Measurements from ENCODE around the gene CPSF7.
"Not testable (repeated sequence)": the region's sequence is repeated elsewhere in the genome, so short reads cannot be mapped to it uniquely, and the experiment has no call there.

CPSF7 gene

DNA sequence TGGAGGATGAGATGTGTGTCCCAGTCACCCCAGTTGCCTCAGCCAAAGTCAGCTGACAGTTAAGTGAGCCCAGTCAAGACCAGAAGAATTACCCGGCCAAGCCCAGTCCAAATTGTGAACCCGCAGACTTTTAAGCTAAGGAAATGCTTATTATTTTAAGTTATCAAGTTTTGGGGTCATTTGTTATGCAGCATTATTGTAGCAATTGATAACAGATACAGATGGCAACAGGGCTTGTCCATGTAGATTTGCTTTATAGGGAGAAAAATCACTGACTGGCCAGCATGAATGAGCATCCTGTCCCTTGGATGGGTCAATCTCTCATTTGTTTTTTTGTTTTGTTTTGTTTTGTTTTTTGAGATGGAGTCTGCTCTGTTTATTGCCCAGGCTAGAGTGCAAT lies 23.1 kb upstream of the CPSF7 start:
- Mint-ChIP-seq H3K9me3 (no peaks in the 10 kb centered on the region), H3K4me1 (ENCODE audit: low read depth) (peaks cover 13% of the 10 kb centered on the region), H3K4me3 (no peak overlapping the region), H3K36me3 (ENCODE audit: low read depth) (peaks cover 34% of the 10 kb centered on the region), H3K27ac (no peak overlapping the region), H3K27me3 (no peaks in the 10 kb centered on the region)

DNA sequence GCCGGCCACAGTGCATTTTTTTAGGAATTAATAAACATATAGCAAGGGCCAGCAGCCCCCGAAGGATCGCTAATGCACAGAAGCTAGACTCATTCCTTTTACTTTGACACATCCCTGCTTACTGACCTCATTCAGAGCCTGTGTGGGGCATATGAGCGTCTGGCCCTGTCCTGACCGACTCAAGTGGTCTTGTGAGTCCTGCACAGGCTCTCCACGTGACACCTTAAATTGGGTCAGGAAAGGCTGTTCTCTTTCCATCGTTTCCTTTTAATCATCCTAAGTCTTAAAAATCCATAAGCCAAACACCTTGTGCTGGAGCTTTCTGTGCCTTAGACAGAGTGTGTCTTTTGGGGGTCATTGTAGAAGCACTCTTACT lies 18.8 kb upstream of the CPSF7 start:
- Mint-ChIP-seq H3K27me3 (no peaks in the 10 kb centered on the region), H3K4me3 (no peak overlapping the region), H3K9me3 (no peaks in the 10 kb centered on the region), H3K27ac (peak overlapping the region; percentile 23), H3K36me3 (ENCODE audit: low read depth) (peaks cover 58% of the 10 kb centered on the region), H3K4me1 (ENCODE audit: low read depth) (peaks cover 42% of the 10 kb centered on the region)

DNA sequence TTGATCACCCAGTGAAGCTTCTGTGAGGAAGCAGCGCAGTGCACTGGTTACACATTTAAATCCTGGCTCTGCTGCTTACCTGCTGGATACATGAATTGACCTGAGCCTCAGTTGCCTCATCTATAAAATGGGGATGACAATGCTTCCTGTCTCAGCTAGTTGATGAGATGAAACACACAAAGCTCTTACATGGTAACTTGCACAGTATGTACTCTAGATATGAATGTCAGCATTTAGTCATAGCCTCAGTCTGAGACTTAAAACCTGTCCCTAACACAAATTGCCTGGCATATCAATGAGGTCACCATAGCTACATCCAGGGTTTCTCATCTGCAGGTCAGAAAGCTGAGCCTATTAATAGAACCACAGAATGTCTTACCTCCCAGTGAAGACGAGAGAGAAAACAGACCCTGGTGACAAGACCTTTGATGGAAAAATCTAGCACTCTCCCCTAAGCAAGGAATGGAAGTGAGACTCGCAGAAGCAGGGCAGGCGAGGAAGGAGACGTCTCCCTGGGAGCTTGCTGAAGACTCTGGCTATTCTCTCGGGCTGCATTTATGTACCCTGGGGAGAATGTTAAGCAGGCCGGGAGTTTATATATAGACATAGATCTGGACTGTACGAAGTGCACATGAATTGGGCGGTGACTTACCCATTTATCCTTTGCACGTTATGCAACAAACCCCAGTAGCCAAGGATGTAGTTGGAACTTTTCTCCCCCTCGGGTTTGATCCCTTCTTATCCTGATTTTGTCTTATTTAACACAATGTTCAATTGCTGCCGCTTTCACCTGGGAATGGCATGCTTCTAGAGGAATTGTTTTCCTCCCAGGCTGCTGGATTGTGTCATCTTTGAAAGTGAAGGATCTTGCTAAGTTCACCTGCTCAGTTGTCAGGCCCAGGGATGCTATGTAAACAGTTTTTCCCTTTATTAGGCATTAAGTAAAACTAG lies 18.1 kb upstream of the CPSF7 start:
- peaks cover 48% of the 10 kb centered on the region for H3K4me1 Mint-ChIP-seq (ENCODE audit: low read depth)
- peak overlapping the region; percentile 89 for H3K27ac Mint-ChIP-seq
- H3K9me3 Mint-ChIP-seq: no peaks in the 10 kb centered on the region
- peaks cover 62% of the 10 kb centered on the region for H3K36me3 Mint-ChIP-seq (ENCODE audit: low read depth)
- H3K4me3 Mint-ChIP-seq: peak overlapping the region; percentile 9
- H3K27me3 Mint-ChIP-seq: no peaks in the 10 kb centered on the region

DNA sequence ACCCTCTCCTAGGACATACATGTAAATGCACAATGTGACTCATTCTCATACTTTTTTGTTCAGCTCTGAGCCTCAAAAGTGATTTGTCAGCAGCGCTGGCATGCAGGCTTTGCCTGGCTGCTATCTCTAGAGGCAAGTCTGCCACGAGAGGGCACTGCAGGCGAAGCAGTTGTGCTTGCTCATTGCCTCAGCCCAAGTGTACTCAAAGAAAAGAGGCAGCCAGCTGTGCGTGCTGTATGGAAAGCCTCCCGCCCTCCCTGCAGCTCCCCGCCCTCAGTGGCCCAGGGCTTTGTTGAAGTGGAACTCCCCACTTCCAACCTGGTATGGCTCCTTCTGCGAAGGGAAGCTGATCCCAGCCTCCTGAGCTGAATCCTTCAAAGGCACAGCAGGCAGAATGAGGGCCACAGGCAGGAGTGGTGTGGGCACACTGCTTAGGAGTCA lies 16.5 kb upstream of the CPSF7 start:
- Mint-ChIP-seq H3K27ac (no peak overlapping the region), H3K36me3 (ENCODE audit: low read depth) (peaks cover 66% of the 10 kb centered on the region)

DNA sequence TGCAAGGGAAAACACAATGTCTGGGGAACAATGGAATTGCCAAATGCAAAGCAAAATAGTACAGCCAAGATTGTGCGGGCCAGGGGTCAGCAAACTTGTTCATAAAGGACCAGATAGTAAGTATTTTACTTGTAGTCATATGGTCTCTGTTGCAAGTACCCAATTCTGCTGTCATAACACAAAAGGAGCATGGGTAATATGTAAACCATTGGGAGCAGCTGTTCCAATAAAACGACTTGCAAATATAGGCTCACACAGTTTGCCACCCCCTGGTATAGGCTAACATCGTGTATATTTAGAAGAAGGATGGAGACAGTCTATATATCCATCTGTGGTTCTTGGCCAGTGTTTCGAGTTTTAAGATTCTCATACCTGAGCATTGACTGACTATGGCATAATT lies 15.7 kb upstream of the CPSF7 start:
- Mint-ChIP-seq H3K9me3 (no peaks in the 10 kb centered on the region), H3K4me1 (ENCODE audit: low read depth) (peaks cover 55% of the 10 kb centered on the region), H3K36me3 (ENCODE audit: low read depth) (peaks cover 66% of the 10 kb centered on the region), H3K27me3 (no peaks in the 10 kb centered on the region), H3K4me3 (no peak overlapping the region), H3K27ac (no peak overlapping the region)

More for the DNA sequence above, 16.5 kb upstream of the CPSF7 start:
- H3K4me1 Mint-ChIP-seq (ENCODE audit: low read depth): peaks cover 56% of the 10 kb centered on the region
- no peaks in the 10 kb centered on the region for H3K27me3 Mint-ChIP-seq
- no peaks in the 10 kb centered on the region for H3K9me3 Mint-ChIP-seq
- H3K4me3 Mint-ChIP-seq: no peak overlapping the region

DNA sequence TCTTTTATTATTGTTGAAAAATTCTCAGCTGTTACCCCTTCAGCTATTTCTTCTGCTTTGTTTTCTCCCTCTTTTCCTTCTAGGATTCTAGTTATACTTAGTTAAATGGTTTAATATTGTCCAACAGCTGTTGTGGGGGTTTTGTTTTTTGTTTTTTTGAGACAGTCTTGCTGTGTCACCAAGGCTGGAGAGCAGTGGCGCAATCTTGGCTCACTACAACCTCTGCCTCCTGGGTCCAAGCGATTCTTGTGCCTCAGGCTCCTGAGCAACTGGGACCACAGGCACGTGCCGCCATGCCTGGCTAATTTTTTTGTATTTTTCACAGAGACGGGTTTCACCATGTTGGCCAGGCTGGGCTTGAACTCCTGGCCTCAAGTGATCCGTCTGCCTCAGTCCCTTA lies 12.8 kb upstream of the CPSF7 start:
- H3K36me3 Mint-ChIP-seq (ENCODE audit: low read depth): peaks cover 69% of the 10 kb centered on the region
- peaks cover 41% of the 10 kb centered on the region for H3K4me1 Mint-ChIP-seq (ENCODE audit: low read depth)
- no peaks in the 10 kb centered on the region for H3K9me3 Mint-ChIP-seq
- no peaks in the 10 kb centered on the region for H3K27me3 Mint-ChIP-seq
- no peak overlapping the region for H3K4me3 Mint-ChIP-seq
- peak overlapping the region; percentile 79 for H3K27ac Mint-ChIP-seq

DNA sequence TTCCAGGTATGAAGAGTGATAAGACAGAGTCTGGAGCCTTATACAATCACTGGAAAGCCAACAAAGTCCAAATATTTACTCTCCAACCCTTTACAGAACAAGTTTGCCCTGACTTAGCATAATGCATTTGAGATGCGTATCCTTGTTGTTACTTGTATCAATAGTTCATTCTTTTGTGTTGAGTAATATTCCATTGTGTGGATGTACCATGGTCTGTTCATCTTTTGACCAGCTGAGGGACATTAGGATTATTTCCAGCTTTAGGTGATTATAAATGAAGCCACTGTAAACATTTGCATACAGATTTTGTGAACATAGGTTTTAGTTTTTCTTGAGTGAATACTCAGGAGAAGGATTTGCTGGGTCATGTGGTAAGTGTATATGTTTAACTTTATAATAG lies 9.8 kb upstream of the CPSF7 start:
- Mint-ChIP-seq H3K4me3 (no peak overlapping the region), H3K36me3 (ENCODE audit: low read depth) (peaks cover 67% of the 10 kb centered on the region), H3K27me3 (no peaks in the 10 kb centered on the region), H3K4me1 (ENCODE audit: low read depth) (peaks cover 33% of the 10 kb centered on the region), H3K9me3 (no peaks in the 10 kb centered on the region), H3K27ac (no peak overlapping the region)

DNA sequence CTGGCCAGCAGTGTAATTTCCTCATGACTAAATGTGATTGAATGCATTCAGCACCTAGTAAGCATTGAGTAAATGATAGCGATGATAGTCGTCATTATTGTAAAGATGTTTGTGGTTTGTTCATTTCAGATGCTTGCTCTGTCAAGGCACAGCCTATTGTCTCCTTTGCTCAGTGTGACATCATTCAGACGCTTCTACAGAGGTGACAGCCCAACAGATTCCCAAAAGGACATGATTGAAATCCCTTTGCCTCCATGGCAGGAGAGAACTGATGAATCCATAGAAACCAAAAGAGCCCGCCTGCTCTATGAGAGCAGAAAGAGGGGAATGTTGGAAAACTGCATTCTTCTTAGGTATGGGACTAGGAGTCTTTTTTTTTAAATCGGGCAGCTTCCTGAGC lies 7.7 kb upstream of the CPSF7 start:
- H3K27ac Mint-ChIP-seq: no peak overlapping the region
- peaks cover 62% of the 10 kb centered on the region for H3K36me3 Mint-ChIP-seq (ENCODE audit: low read depth)
- peaks cover 39% of the 10 kb centered on the region for H3K4me1 Mint-ChIP-seq (ENCODE audit: low read depth)
- H3K9me3 Mint-ChIP-seq: no peaks in the 10 kb centered on the region
- H3K4me3 Mint-ChIP-seq: no peak overlapping the region
- H3K27me3 Mint-ChIP-seq: no peaks in the 10 kb centered on the region

DNA sequence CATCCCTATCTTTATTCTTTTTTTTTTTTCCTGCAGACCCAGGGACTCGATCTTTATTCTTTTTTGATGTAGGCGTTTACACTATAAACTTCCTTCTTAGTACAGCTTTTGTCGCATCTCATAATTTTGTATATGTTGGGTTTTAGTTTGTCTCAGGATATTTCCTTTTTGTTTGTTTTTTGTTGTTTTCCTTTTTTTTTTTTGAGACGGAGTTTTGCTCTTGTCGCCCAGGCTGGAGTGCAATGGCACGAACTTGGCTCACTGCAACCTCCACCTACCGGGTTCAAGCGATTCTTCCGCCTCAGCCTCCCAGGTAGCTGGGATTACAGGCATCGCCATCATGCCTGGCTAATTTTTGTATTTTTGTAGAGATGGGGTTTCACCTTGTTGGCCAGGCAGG lies 1.1 kb upstream of the CPSF7 start:
- H3K36me3 Mint-ChIP-seq (ENCODE audit: low read depth): peaks cover 56% of the 10 kb centered on the region
- peaks cover 74% of the 10 kb centered on the region for H3K4me1 Mint-ChIP-seq (ENCODE audit: low read depth)
- H3K27me3 Mint-ChIP-seq, H3K9me3 Mint-ChIP-seq: not testable (repeated sequence)
- H3K4me3 Mint-ChIP-seq: peak overlapping the region; percentile 98
- peak overlapping the region; percentile 98 for H3K27ac Mint-ChIP-seq

DNA sequence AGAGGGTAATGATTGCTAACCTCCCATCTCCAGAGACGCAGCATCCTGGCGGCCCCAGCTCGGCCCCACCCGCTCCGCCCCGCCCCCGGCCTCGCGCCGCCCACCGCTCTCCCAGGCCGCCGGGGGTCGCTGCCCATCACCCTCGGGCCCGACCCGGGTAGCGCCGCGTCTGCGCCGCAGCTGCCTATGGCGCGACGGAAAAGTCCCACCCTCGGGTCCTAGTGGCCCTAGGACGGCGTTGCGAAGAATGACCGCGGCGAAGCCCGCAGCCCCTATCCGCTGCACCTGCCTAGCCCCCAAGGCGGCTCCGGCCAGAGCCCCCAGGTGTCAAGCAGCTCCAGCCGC lies 457 bp downstream of the CPSF7 start:
- Mint-ChIP-seq H3K36me3 (ENCODE audit: low read depth) (peaks cover 63% of the 10 kb centered on the region), H3K4me1 (ENCODE audit: low read depth) (peaks cover 75% of the 10 kb centered on the region), H3K4me3 (peak overlapping the region; percentile 98), H3K9me3 (no peaks in the 10 kb centered on the region), H3K27me3 (no peaks in the 10 kb centered on the region), H3K27ac (peak overlapping the region; percentile 98)

DNA sequence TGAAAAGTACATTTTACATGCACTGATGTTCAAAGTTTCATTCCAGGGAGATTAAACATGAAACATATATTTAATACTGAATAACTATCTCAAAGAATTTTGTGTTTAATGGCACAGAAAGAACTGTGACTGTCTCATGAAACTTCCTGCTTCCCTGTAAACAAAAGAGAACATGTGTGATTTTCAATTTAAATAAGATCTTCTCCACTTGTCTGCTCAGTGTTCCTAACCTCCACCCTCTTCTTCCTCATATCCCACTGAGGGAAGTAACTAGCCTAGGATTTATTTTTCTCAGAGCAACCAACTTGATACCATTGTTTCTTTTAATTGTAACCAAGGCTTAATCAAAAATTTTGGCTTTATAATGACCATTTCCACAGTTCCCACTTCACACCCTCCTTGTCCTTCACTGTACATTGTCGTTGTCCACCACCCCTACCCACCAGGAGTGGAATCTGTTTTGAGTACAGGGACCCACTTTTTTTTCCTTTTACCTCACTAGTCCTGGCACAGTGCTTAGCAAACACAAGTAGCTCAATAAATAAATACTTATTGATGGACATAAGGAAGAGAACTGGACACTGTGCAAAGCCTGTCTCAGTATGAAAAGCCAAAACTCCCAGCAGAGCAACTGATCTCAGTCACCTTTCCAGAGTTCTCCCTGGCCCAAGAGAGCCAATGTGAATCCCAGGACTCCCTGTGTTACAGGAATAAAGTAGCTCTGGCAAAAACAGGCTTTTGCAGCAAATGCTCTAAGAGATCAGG lies 4.2 kb downstream of the CPSF7 start:
- Mint-ChIP-seq H3K4me1 (ENCODE audit: low read depth) (peaks cover 63% of the 10 kb centered on the region), H3K4me3 (no peak overlapping the region)

DNA sequence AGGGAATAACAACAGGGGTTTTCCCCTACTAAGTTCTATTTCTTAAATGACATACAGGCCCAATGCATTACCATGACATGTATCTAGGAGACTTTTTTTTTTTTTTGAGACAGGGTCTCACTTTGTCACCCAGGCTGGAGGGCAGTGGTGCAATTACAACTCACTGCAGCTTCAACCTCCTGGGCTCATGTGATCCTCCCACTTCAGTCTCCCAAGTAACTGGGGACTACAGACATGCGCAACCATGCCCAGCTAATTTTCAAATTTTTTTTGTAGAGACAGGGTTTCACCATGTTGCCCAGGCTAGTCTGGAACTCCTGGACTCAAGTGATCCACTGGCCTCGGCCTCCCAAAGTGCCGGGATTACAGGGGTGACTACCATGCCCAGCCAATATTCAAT lies 7.5 kb downstream of the CPSF7 start:
- no peaks in the 10 kb centered on the region for H3K27me3 Mint-ChIP-seq
- H3K9me3 Mint-ChIP-seq: no peaks in the 10 kb centered on the region
- peaks cover 75% of the 10 kb centered on the region for H3K4me1 Mint-ChIP-seq (ENCODE audit: low read depth)
- peaks cover 93% of the 10 kb centered on the region for H3K36me3 Mint-ChIP-seq (ENCODE audit: low read depth)
- peak overlapping the region; percentile 19 for H3K27ac Mint-ChIP-seq
- H3K4me3 Mint-ChIP-seq: no peak overlapping the region

More for the DNA sequence above, 4.2 kb downstream of the CPSF7 start:
- peaks cover 79% of the 10 kb centered on the region for H3K36me3 Mint-ChIP-seq (ENCODE audit: low read depth)
- no peaks in the 10 kb centered on the region for H3K9me3 Mint-ChIP-seq
- H3K27me3 Mint-ChIP-seq: no peaks in the 10 kb centered on the region
- H3K27ac Mint-ChIP-seq: peak overlapping the region; percentile 27

DNA sequence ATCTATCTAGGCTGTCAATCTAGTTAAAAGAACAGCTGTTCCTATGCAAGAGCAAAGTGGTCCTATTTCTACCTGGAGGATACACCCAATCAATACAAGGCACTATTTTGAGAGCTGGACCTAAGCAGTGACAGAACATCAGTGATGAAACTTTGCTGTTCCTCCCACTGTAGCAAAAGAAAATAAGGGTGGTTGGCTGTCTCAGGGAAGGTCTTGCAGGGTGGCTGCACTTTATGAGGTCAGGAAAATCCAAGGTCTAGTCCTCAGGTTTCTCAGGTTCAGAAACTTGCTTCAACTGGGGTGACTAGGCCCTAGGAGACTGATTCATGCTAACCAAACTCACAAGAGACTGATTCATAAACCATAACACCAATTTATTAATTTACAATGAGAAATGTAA lies 11.6 kb downstream of the CPSF7 start:
- peaks cover 91% of the 10 kb centered on the region for H3K36me3 Mint-ChIP-seq (ENCODE audit: low read depth)
- no peaks in the 10 kb centered on the region for H3K27me3 Mint-ChIP-seq
- H3K4me3 Mint-ChIP-seq: no peak overlapping the region
- peak overlapping the region; percentile 63 for H3K27ac Mint-ChIP-seq
- no peaks in the 10 kb centered on the region for H3K9me3 Mint-ChIP-seq
- H3K4me1 Mint-ChIP-seq (ENCODE audit: low read depth): peaks cover 46% of the 10 kb centered on the region

DNA sequence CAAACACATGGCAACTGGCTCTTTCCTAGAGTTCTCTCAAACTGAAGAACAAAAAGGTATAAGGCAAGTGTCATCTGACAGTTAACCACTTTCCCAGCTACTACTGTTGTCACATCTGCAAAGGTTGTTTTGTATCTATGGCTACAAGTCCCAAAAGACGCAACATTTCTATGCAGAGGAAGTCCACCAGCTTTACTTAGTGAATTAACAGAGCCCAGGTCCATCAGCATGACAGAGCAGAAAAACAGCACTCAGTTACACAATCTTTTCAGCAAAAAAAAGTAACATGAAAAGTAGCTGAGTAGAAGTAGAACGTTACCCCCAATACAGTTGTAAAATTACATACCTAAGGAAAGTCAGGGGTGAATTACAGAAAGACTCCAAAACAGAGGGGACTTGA lies 12.1 kb downstream of the CPSF7 start:
- Mint-ChIP-seq H3K36me3 (ENCODE audit: low read depth) (peaks cover 89% of the 10 kb centered on the region), H3K27ac (peak overlapping the region; percentile 63), H3K4me1 (ENCODE audit: low read depth) (peaks cover 45% of the 10 kb centered on the region), H3K27me3 (no peaks in the 10 kb centered on the region), H3K9me3 (no peaks in the 10 kb centered on the region), H3K4me3 (no peak overlapping the region)

DNA sequence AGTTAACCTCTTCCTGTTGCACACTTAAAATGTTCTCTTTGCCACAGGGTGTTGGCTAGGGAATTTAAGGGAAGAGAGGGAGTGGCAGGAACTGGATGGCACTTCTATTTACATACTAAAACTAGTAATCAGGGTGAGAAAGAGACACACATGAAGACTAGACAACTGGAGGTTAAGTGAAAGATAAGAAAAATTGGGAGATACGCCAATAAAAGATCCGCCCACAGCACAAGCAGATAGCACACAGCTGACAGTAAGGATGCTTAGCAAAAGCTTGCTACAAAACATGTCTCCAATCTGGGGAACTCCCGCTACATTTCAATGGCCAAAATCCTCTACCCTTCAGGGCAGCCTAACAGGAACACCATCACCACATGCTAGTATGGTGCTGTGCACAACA lies 12.8 kb downstream of the CPSF7 start:
- H3K27ac Mint-ChIP-seq: peak overlapping the region; percentile 63
- H3K27me3 Mint-ChIP-seq: no peaks in the 10 kb centered on the region
- H3K4me1 Mint-ChIP-seq (ENCODE audit: low read depth): peaks cover 39% of the 10 kb centered on the region
- H3K36me3 Mint-ChIP-seq (ENCODE audit: low read depth): peaks cover 83% of the 10 kb centered on the region
- H3K4me3 Mint-ChIP-seq: no peak overlapping the region
- H3K9me3 Mint-ChIP-seq: no peaks in the 10 kb centered on the region

Measured in stimulated activated naive CD8-positive, alpha-beta T cell treated with anti-CD3 and anti-CD28 coated beads, Interleukin-15, Interleukin-2, amounts not matched to agents 100 ng/mL and 50 ng/mL, for 24 hours (primary cell).